HepG2 (cell line): ENCODE data around the gene PUS1. TPM values are rescaled to one million over a fixed set of nuclear protein-coding genes. Genes with fewer than 3 reads are reported as not detected.

Source experiments
- AGO2 ChIP-seq: fragments of 200-400 bp; formaldehyde crosslinking; optimal IDR thresholded peaks from 2 replicates; pipeline ENCODE3; 2017; ENCODE audit warnings: mild to moderate bottlenecking, low read depth, low read length, moderate library complexity
- ATF2 ChIP-seq: sonication (generic); formaldehyde crosslinking; IDR thresholded peaks from 2 replicates; pipeline ENCODE4 v1.4.0; 2020; ENCODE audit warnings: missing genetic modification reagents
- BRD4 ChIP-seq: sonication (generic); formaldehyde crosslinking; IDR thresholded peaks from 2 replicates; pipeline ENCODE4 v1.4.0; 2020; ENCODE audit warnings: missing genetic modification reagents
- CREBL2 ChIP-seq: sonication (generic); formaldehyde crosslinking; IDR thresholded peaks from 2 replicates; pipeline ENCODE4 v1.8.1; 2023; ENCODE audit warnings: missing genetic modification reagents, mild to moderate bottlenecking, borderline replicate concordance
- IKZF5 ChIP-seq: IDR thresholded peaks from 2 replicates; pipeline ENCODE4 v1.6.1; 2018; ENCODE audit warnings: missing genetic modification reagents, mild to moderate bottlenecking, missing compliant biosample characterization
- KDM2A ChIP-seq: sonication (generic); formaldehyde crosslinking; IDR thresholded peaks from 2 replicates; pipeline ENCODE4 v1.4.0; 2020; ENCODE audit warnings: low read depth, missing genetic modification reagents, borderline replicate concordance
- MXD1 ChIP-seq: sonication (generic); formaldehyde crosslinking; IDR thresholded peaks from 2 replicates; pipeline ENCODE4 v1.4.0; 2020; ENCODE audit warnings: mild to moderate bottlenecking, missing genetic modification reagents
- PAX8 ChIP-seq: sonication (generic); formaldehyde crosslinking; IDR thresholded peaks from 2 replicates; pipeline ENCODE4 v1.8.0; 2022; ENCODE audit warnings: mild to moderate bottlenecking, missing genetic modification reagents, borderline replicate concordance
- RBM39 ChIP-seq: fragments of 200-400 bp; formaldehyde crosslinking; IDR thresholded peaks from one replicate; pipeline ENCODE4 v1.6.1; 2018; ENCODE audit warnings: antibody characterized with exemption, mild to moderate bottlenecking, low read depth, low read length; ENCODE audit not compliant: poor library complexity, severe bottlenecking
- RFXAP ChIP-seq: sonication (generic); formaldehyde crosslinking; IDR thresholded peaks from 2 replicates; pipeline ENCODE4 v1.4.0; 2020; ENCODE audit warnings: missing genetic modification reagents, borderline replicate concordance
- SIN3A ChIP-seq: IDR thresholded peaks from 2 replicates; pipeline ENCODE4 v1.6.1; 2011; ENCODE audit warnings: low read depth, mild to moderate bottlenecking, control low read depth, low read length, borderline replicate concordance
- YEATS4 ChIP-seq: sonication (generic); formaldehyde crosslinking; IDR thresholded peaks from 2 replicates; pipeline ENCODE4 v1.4.0; 2020; ENCODE audit warnings: missing genetic modification reagents, borderline replicate concordance
- ZFX ChIP-seq: sonication (generic); formaldehyde crosslinking; IDR thresholded peaks from 2 replicates; pipeline ENCODE4 v1.4.0; 2020; ENCODE audit warnings: mild to moderate bottlenecking, low read depth, missing genetic modification reagents, moderate library complexity
- polyA plus RNA-seq, 8 experiments: library from polyadenylated mRNA; depleted of rRNA in 3 of 8; stranded (reverse) in 7 of 8; unstranded in 1 of 8; fragments of >200 nt; fragmentation: Illumina TruSeq in 4 of 8; extraction: Trizol in 4 of 8; gene quantifications; 2 replicates each; pipeline versions ENCODE4 v1.2.1 to v1.2.3, GENCODE V29; 2011 to 2016; ENCODE audit warnings: low read depth in 4 of 8, missing spikeins in 1 of 8, mixed read lengths in 1 of 8; ENCODE audit not compliant: insufficient read depth in 1 of 8
- total RNA-seq, 5 experiments: library from RNA; depleted of rRNA; stranded (reverse); fragments of >200 nt; fragmentation: Illumina TruSeq; extraction: Trizol; gene quantifications; 2 replicates each; pipeline ENCODE4 v1.2.3, GENCODE V29; 2016; ENCODE audit warnings: low read depth in 1 of 5
- TF ChIP-seq, protein P1 (sequence below): sonication (generic); formaldehyde crosslinking; IDR thresholded peaks from 2 replicates; pipeline ENCODE4 v1.5.1; 2020; ENCODE audit warnings: mild to moderate bottlenecking, moderate library complexity, missing genetic modification reagents
- TF ChIP-seq, protein P2 (sequence below): sonication (generic); formaldehyde crosslinking; IDR thresholded peaks from 2 replicates; pipeline ENCODE4; 2020; ENCODE audit warnings: missing genetic modification reagents, mild to moderate bottlenecking, borderline replicate concordance

PUS1 gene
- total and polyA plus RNA-seq, 2 of the 13 experiments (the other 11 are each of a cell fraction or from before 2014, with no cell fraction given): 19.2 to 24.7 TPM

GRCh38 chr12:131929581-131930456 lies 743 bp downstream of the PUS1 start (continued):
- TF ChIP-seq CREBL2 (CRISPR knock-in tag): no peak
- TF ChIP-seq RFXAP (CRISPR knock-in tag): no peak
- peak; percentile 76; the same call in 1 of the 2 replicates for TF ChIP-seq PAX8 (CRISPR knock-in tag)
- TF ChIP-seq, protein P1, sequence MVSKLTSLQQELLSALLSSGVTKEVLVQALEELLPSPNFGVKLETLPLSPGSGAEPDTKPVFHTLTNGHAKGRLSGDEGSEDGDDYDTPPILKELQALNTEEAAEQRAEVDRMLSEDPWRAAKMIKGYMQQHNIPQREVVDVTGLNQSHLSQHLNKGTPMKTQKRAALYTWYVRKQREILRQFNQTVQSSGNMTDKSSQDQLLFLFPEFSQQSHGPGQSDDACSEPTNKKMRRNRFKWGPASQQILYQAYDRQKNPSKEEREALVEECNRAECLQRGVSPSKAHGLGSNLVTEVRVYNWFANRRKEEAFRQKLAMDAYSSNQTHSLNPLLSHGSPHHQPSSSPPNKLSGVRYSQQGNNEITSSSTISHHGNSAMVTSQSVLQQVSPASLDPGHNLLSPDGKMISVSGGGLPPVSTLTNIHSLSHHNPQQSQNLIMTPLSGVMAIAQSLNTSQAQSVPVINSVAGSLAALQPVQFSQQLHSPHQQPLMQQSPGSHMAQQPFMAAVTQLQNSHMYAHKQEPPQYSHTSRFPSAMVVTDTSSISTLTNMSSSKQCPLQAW (CRISPR knock-in tag): no peak
- TF ChIP-seq ATF2 (CRISPR knock-in tag): no peak
- peak; percentile 70 for TF ChIP-seq ZFX
- no peak for TF ChIP-seq SIN3A
- peak; percentile 75; the same call in 1 of the 2 replicates for TF ChIP-seq KDM2A (CRISPR knock-in tag)
- TF ChIP-seq YEATS4 (CRISPR knock-in tag): no peak
- TF ChIP-seq MXD1 (CRISPR knock-in tag): no peak
- no peak for TF ChIP-seq IKZF5 (CRISPR knock-in tag)
- TF ChIP-seq, protein P2, sequence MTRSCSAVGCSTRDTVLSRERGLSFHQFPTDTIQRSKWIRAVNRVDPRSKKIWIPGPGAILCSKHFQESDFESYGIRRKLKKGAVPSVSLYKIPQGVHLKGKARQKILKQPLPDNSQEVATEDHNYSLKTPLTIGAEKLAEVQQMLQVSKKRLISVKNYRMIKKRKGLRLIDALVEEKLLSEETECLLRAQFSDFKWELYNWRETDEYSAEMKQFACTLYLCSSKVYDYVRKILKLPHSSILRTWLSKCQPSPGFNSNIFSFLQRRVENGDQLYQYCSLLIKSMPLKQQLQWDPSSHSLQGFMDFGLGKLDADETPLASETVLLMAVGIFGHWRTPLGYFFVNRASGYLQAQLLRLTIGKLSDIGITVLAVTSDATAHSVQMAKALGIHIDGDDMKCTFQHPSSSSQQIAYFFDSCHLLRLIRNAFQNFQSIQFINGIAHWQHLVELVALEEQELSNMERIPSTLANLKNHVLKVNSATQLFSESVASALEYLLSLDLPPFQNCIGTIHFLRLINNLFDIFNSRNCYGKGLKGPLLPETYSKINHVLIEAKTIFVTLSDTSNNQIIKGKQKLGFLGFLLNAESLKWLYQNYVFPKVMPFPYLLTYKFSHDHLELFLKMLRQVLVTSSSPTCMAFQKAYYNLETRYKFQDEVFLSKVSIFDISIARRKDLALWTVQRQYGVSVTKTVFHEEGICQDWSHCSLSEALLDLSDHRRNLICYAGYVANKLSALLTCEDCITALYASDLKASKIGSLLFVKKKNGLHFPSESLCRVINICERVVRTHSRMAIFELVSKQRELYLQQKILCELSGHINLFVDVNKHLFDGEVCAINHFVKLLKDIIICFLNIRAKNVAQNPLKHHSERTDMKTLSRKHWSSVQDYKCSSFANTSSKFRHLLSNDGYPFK (CRISPR knock-in tag): no peak
- no peak for TF ChIP-seq BRD4 (CRISPR knock-in tag)
- TF ChIP-seq RBM39: peak; percentile 16
- TF ChIP-seq AGO2: peak; percentile 67
- TF ChIP-seq, all 625 proteins: peak for 44
